ENCODE results near the gene ARL6IP4.
A peak's percentile ranks its signal among the peaks of the same experiment; 100 is the strongest.

Gene ARL6IP4

GRCh38 chr12:122959566-122960192 lies 20.8 kb upstream of the ARL6IP4 start:
- DNase-seq (ENCODE audit: low read depth): no peak

DNA sequence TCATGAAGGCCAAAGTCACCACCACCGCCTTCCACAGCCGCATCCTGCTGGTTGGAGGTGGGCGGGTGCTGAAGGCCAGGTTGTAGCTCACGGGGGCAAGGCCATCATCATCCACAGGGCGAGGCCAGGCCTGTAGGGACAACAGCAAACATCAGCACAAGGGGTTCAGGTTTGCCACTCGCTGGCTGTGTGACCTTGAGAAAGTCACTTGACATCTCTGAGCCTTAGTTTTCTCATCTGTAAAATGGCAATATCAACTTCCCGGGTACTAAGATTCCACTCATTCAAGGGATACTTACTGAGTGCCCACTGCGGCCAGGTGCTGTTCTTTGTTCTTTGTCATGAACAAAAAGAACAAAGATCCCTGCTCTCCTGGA lies 20.3 kb upstream of the ARL6IP4 start:
- DNase-seq (ENCODE audit: low read depth): no peak

GRCh38 chr12:122961531-122962329 lies 18.8 kb upstream of the ARL6IP4 start:
- DNase-seq (ENCODE audit: low read depth): no peak

DNA sequence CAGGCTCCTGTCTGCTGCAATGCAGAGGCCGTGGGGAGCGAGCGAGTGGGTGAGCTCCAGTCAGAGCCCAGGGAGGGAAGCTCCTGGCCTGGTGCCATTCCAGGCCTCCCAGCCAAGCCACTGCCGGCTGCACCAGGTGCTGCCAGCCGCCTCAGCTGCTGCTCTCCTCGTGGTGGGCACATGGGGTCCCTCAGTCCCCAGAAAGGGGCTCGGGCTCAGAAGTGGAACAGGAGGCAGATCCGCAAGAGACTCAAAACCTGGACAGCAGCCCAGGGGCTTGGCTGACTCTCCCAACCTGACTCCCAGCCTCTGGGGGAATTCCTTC lies 16.6 kb upstream of the ARL6IP4 start:
- DNase-seq (ENCODE audit: low read depth): no peak

- no peak for DNase-seq (ENCODE audit: low read depth)
Observed at GRCh38 chr12:122964439-122965257, 15.8 kb upstream of the ARL6IP4 start.

- no peak for DNase-seq (ENCODE audit: low read depth)
Observed at GRCh38 chr12:122965321-122965751, 15.1 kb upstream of the ARL6IP4 start.

DNA sequence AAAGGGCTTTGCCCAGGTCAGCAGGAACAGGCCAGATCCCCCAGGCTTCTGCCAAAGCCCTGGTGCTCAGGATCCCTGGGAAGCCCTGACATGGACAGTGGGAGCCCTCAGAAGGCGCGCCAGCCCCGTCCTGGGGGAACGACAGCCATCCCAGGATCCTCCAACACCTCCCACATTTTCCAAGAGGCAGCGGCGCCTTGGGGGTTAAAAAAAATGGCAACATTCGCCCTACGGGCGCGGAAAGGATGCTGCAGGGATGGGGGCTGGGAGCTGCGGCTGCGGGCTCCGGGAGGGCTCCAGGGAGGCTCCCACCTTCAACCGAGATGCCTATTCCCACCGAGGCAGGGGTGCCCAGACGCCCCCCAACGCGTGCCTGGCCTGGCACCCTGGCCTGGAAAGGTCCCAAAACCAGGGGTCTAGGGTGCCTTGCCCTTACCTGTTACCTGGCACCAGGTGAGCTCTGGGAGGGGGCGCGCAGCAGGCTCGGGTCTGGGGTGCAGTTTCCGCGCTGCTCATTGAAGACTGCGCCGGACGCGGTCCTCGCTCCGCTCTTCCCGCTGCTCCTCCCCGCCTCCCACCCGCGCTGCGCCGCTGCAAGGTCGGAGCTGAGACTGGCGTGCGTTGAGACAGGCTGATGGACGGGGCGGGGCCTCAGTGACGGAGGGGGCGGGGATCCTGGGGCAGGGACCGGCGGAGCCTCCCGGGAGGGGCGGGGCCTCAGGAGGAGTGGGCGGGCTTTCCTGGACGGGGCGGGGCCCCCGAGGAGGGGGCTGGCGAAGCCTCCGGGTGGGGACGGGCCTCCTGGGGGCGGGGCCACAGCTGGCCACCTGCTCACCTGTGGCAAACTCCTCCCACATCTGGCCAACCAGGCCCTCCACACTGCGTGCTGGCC lies 14.4 kb upstream of the ARL6IP4 start, which contains the start of gene ABCB9:
Gene ABCB9 (minus strand): TSS at position 613 of the 892 bp plus-strand sequence. CDS start 6,228 bp downstream, outside the sequence.
- peak; percentile 68 for DNase-seq (ENCODE audit: low read depth)

DNA sequence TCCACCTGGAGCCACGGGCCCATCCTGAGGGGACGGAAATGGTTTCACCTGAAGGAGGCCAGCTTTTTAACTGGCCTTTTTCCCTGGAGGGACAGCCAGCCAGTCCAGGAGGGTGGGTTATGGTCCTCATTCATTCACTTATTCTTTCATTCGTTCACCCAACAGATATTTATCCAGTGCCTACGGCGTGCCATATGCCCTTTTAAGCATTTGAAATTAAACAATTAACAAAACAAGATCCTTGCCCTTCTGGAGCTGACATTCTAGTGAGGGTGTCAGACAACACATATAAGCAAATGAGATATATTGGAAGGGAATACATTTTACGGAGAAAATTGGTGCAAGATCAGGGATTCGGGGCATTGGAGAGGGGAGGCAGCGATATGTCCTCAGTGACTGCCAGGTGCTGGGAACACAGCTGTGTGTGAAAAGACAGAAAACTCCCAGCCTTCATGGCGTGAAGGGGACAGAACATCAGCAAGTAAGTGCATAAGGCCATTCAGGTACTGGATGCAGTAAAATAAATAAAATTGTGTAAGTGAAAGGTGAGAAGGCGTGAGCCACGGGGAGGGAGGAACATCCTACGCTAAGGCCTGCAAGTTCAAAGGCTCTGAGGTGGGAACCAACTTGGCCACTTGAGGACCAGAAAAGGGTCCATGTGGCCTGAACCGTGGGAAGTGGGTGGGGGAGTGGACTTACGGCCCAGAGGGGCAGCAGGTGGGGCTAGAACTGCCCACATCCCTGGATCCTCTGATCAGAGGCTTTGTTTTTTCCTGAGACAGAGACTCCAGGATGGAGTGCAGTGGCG lies 13.5 kb upstream of the ARL6IP4 start:
- no peak for DNase-seq (ENCODE audit: low read depth)

- DNase-seq (ENCODE audit: low read depth): no peak
Observed at GRCh38 chr12:122968104-122968503, 12.4 kb upstream of the ARL6IP4 start.

GRCh38 chr12:122969676-122970075 lies 10.8 kb upstream of the ARL6IP4 start:
- DNase-seq (ENCODE audit: low read depth): no peak

DNA sequence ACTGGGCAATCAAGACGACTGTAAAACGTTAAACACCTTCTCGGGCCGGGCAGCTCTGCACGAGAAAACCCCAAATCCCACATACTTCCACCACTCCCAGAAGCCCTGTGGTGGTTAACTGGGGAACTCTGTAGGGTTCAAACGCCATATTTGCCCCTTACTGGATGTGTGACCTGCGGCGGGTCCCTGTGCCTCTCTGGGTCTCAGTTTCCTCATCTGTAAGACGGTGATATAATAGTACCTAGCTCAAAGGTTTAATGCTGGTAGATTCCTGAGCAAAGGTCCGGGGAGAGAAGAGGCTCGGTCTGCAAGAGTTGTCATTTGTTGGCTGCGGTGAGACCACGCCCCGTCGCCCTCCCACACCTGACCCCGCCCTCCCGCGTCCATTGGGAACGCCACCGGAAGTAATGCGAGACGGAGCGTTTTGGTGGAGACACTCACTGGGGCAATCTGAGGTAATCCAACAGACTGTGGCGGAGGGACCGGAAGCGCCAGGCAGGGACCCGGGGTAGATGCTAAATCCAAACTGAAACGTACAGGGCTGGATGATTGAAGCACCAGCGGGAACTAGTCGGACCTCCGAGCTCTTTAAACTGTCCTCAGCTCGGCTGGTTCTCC lies 6.1 kb upstream of the ARL6IP4 start:
- DNase-seq (ENCODE audit: low read depth): peak; percentile 98

GRCh38 chr12:122974892-122975789 lies 5.3 kb upstream of the ARL6IP4 start, which contains the start of gene OGFOD2:
Gene OGFOD2, plus strand, starts transcription at chr12:122975244. Its CDS starts 8 bp downstream, at chr12:122975252.
- peak; percentile 80 for DNase-seq (ENCODE audit: low read depth)

DNA sequence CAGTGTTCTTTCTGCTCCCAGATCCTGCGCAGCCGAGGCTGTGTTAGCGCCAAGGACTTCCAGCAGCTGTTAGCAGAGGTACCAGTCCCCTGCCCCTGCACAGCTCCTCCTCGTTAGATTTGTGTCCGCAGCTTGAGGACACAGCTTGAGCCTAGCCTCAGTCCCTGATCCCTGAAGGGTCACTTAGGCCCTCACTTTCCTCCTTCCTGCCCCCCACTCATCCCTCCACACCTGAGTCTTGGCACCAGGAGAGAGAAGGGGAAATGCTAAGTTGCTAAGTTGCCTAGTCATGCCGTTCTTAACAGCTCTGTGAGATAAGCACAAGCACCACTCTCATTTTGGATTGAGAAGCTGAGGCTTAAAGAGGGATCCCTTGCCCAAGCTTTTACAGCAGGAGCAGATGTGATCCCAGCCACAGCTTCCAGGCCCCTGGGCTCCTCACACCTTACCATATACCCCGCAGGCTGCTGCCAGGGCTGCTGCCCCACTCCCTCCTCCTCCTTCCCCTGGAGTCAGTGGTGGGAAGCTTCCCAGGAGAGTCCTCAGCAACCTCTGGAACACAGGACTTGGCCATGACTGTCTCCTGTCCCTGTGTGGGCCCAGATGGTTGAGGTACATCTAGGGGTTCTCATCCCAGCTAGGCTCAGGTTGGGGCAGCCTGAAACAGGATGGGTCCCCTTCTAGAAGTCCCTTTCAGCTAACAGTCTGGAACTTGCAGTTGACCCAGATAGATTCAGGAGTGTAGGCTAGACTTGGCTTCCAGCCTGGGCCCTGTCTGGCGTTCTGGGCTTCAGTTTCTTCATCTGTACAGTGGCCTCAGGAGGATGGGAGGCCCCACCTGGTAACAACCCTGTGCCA lies 4.5 kb upstream of the ARL6IP4 start:
- no peak for DNase-seq (ENCODE audit: low read depth)

DNA sequence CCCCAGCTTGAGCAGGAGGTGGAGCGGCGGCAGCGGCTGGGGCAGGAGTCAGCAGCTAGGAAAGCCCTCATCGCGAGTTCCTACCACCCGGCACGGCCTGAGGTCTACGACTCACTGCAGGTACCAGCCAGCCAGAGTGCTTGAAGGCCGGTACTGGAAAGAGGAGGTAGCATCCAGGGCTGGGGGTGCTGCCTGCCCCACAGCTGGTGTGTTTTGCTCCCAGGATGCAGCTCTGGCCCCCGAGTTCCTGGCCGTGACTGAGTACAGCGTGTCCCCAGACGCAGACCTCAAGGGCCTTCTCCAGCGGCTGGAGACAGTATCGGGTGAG lies 3.9 kb upstream of the ARL6IP4 start:
- no peak for DNase-seq (ENCODE audit: low read depth)

DNA sequence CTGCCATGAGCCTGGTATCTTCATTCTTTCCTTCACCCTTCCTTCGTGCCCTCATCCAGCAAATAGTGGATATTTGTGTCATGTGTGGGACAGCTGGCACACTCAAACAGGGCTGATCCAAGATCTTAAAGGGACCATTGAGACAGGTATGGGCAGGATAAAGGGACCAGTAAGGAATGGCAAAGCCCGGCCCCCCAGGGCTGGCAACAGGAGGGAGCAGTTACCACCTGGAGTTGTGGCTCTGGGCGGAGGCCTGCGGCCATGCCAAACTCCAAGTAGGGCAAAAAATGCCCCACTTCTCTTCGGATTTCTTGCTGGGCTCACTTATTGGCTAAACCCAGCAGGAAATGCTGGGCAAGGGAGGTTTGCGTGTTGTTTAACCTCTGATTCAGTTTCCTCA lies 3.3 kb upstream of the ARL6IP4 start:
- DNase-seq (ENCODE audit: low read depth): no peak

DNA sequence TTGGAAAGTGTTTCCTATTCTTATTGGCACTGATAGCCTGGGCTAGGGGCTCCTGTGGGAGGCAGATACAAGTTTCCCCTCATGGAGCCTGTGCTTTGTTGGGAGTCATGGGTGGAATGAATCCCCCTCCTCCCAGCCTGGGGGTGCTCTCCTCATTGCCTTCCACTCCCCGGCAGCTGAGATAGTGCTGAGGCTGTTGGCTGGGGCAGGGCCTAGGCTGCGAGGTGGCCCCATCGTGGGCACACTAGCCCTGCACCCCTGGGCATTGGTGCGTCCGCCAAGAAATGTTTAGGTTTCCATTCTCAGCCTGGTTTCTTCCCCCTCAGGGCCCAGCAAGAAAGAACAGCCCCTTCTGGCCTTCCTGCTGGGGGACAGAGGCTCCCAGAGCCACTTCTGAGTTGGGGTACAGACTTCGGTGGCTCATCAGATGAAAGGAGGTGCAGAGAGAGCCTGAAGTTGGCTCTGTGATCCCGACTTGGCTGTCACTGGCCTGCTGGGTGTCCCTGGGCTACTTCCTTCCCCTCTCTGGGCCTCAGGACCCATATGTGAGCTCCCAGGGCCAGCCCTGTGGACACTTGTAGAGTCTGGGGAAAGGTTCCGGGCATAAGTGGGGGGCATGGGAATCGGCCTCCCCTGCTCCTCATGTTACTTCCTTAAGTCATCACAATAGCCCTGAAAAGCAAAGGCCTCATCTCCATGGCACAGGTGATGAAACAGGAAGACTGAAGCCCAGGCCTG lies 2.7 kb upstream of the ARL6IP4 start:
- no peak for DNase-seq (ENCODE audit: low read depth)

GRCh38 chr12:122978507-122978955 lies 1.9 kb upstream of the ARL6IP4 start:
- no peak for DNase-seq (ENCODE audit: low read depth)
